Epidermal melanocyte (primary cell): Measurements from ENCODE around the gene COX8C.
"Not testable (repeated sequence)": the region's sequence is repeated elsewhere in the genome, so short reads cannot be mapped to it uniquely, and the experiment has no call there.

Experiments used
- DNase-seq: peaks from one replicate; pipeline ENCODE4 v3.0.0; 2011; ENCODE audit warnings: low spot score; ENCODE audit not compliant: insufficient read length

The COX8C gene

DNA sequence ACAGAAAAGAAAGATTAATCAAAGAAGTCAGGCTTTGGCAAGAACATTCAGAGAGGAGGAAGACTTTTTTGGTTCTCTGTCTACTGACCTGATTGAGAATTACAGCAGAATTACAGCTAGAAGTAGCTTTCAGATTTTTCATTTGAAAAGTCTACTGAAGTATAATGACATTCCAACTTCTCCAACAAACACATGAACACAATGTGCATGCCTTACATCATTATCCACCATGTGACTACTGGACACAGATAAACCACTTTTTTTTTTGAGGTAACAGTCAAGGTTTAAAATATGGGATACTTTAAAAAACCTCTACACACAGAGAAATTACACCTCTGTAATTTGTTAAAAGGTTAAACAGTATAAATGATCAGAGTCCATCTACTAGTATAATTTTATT, 26.5 kb upstream of the COX8C start:
- no peak for DNase-seq

DNA sequence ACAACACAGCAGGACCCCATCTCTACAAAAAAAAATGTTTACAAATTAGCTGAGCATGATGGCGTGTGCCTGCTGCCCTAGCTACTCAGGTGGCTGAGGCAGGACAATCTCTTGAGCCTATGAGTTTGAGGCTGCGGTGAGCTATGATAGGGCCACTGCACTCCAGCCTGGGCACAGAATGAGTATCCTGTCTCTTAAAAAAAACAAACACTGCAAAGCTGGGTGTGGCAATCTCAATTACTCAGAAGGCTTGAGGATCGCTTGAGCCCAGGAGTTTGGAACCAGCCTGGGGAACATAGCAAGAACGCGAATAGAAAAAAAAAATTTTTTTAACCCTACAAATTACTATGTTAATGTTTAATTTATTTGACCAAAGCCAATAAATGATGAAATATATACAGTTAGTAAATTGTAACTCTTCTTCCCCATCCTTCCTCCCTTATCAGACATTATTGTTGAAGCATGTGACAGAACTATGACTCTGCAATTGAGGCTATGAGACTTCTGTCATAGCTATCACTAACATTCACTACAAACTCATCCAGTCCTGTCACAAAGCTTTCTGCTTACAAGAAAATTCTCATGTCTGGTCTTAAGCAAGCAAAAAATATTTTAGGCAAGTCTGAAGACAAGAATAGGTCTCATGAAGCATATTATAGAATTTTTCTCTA, 23.9 kb upstream of the COX8C start:
- DNase-seq: no peak

- DNase-seq: no peak
Observed at GRCh38 chr14:93323600-93324174, 23.3 kb upstream of the COX8C start.

GRCh38 chr14:93326196-93326595, 20.8 kb upstream of the COX8C start:
- no peak for DNase-seq

GRCh38 chr14:93328546-93328945, 18.4 kb upstream of the COX8C start:
- no peak for DNase-seq

- no peak for DNase-seq
Observed at GRCh38 chr14:93329965-93330608, 16.9 kb upstream of the COX8C start.

- no peak for DNase-seq
Observed at GRCh38 chr14:93330609-93331000, 16.4 kb upstream of the COX8C start.

GRCh38 chr14:93331002-93331727, 15.8 kb upstream of the COX8C start:
- no peak for DNase-seq

DNA sequence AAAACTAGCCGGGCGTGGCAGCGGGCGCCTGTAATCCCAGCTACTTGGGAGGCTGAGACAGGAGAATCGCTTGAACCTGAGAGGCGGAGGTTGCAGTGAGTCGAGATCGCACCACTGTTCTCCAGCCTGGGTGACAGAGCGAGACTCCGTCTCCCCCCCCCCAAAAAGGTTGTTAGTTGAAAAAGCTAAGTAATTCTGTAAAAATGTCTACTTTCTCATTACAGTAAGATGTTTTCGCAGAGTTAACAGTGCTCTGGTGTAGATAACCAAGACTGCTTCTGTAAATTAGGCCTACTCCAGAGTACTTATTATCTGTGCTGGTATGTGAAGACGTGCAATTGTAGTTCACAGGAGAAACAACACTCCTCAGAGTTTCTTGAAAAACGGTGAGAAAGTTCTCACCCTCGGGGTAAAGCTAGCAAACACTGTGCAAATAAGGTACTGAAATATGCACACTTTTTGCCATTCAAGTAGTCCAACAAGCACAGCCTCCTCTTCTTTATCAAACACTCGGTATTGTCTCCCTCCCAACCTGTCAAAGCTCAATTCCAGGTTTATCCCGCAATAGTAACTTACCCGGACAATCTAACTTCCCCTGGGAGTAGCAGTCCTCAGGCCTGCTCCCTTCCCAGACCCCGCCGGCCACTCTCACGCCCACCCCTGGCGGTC, 15.1 kb upstream of the COX8C start:
- no peak for DNase-seq

GRCh38 chr14:93332397-93332852, 14.6 kb upstream of the COX8C start:
- no peak for DNase-seq

DNA sequence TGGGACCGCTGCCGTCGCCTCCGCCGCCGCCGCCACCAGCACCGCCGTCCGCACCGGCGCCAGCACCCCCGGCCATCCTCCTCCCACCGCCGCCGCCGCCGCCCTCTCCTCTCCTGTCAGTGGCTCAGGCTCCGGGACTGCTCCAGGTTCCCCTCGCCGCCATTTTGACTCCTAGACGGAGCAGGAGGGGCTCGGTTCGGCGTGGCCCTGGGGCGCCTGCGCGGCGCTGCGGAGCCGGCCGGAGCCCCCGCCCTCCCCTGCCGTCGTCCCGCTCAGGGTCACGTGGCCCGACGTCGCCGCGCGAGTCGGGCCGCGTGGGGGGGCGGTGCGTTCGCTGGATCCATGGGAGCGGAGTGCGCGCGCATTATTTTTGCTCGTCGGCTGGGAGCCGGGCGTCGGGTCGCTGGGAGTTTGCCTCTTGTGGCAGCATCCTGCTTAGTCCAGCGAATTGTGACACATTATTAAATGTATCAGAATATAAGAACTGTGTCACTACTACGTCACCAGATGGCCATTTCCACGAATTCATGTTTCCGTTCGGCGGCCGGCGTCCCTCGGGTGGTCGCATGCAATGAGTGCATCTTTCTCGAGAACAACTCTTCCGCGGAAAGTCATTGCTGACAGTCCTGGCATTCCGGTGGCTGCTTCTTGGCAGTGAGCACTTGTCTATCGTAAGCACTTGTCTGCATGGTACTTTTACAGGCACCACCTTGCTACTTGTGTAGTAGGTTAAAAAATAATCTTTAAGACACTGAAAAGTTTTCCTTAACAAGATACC, 13.9 kb upstream of the COX8C start, which contains the start of gene BTBD7:
BTBD7 (minus strand) TSS at position 184 of the 778 bp plus-strand sequence. CDS start 36,985 bp downstream, outside the sequence.
- DNase-seq: peak; percentile 94

- no peak for DNase-seq
Observed at GRCh38 chr14:93333631-93334103, 13.3 kb upstream of the COX8C start.

DNA sequence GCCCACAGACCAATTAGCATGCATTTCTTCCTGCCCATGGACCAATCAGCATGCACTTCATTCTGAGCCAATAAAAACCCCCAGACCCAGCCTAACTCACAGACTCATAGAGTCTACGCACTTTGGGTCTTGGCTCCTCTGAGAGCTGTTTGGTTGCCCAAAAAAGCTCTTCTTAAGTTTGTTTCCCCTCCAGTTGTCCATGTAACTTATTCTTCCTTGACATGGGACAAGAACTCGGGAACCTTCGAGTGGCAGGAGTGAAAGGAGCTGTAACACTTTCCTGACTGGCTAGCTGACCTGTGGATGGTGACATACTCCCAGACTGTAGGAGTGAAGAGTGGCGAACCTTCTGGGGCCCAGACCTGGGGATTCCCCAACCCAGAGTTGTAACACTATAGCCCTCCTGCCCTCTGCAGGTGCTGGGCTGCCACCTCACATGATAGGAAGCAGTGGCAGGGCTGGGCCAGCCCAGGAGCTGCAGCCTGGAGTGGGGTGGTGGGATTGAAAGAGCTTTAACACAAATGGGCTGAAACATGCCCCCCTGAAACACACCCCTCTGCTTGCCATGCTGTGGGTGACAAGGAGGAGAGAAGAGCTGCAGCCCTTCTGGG, 9.7 kb upstream of the COX8C start:
- DNase-seq: no peak

GRCh38 chr14:93337884-93338283, 9.1 kb upstream of the COX8C start:
- no peak for DNase-seq

GRCh38 chr14:93343266-93343665, 3.7 kb upstream of the COX8C start:
- no peak for DNase-seq

DNA sequence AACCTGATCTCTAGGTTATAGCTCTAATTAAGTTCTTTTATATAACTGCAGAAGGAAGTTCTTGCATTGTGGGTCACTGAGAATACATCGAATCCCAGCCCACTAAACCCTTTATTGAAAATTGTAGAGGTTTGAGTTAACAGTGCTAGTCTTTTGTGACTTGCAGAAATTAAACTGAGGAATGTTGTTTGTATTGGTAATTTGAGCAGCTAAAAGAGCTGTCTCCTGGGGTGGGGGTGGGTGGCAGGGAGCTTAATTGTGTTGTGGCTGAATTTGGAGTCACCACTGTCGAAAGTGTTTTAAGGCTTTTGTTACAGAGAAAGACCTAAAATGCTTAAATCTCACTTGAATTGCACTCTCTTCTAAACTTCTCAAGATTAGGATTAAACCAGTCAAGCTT, 3.2 kb upstream of the COX8C start:
- DNase-seq: no peak

DNA sequence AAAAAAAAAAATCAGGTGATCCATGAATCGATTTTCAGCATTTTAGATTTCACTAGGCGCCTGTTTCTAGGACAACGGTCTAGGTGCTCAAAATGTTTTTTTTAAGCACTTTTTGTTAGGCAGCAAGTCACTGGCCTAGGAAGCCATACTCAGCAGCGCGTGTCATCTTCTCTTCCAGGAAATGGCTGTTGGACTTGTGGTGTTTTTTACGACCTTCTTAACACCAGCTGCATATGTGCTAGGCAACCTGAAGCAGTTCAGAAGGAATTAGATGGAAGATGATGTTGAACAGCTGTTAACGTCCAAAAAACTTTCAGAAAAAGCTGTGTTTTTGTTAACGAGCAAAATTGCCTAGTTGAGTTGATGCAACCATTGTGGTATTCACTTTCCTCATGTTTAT, 868 bp downstream of the COX8C start:
- DNase-seq: no peak

DNA sequence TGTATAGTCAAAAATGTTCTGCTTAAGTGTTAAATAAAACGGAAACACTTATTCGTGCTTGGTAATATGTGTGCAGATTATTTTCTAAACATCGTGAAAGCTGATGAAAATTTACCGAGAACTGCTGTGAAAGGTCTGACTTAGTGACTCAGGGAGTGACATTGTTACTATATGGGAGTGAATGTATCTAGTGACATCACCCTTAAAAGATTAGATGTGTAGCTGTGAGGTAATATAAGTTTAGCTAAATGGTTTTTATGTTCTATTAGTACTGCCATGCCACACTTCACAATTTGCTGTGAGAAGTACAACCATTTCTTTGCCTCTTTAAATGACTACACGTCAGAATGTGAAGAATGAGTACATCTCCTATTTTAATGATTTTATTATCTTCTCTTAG, 1.3 kb downstream of the COX8C start:
- DNase-seq: no peak

GRCh38 chr14:93354873-93355272, 7.9 kb downstream of the COX8C start:
- DNase-seq: not testable (repeated sequence)
